SK-N-SH treated with all-trans-retinoic acid at 6 μM for 48 hours (cell line): ENCODE data around the gene STX1B.

Source experiments
- PATZ1 ChIP-seq: fragments of 250-450 bp; sonication (Bioruptor Pico); IDR thresholded peaks from 2 replicates; pipeline ENCODE4 v1.8.0; 2020; ENCODE audit warnings: mild to moderate bottlenecking, moderate library complexity, borderline replicate concordance
- PPARA ChIP-seq: fragments of 250-450 bp; sonication (Bioruptor Pico); IDR thresholded peaks from 2 replicates; pipeline ENCODE4 v1.5.0; 2020; ENCODE audit warnings: mild to moderate bottlenecking, borderline replicate concordance
- TOX ChIP-seq: fragments of 250-450 bp; sonication (Bioruptor Pico); IDR thresholded peaks from 2 replicates; pipeline ENCODE4 v1.8.0; 2021; ENCODE audit warnings: mild to moderate bottlenecking, moderate library complexity, borderline replicate concordance
- ZFP3 ChIP-seq: fragments of 250-450 bp; sonication (Bioruptor Pico); IDR thresholded peaks from 2 replicates; pipeline ENCODE4 v1.5.0; 2020; ENCODE audit warnings: mild to moderate bottlenecking, moderate library complexity

- TF ChIP-seq PATZ1 (CRISPR knock-in tag): no peak
- no peak for TF ChIP-seq ZFP3 (CRISPR knock-in tag)
- no peak for TF ChIP-seq PPARA (CRISPR knock-in tag)
- TF ChIP-seq TOX (CRISPR knock-in tag): no peak
Measured at GRCh38 chr16:30961384-30961783, 49.1 kb downstream of the STX1B start.
